ENCODE results near the gene SPX. TPM values are rescaled to one million over a fixed set of nuclear protein-coding genes. Genes with fewer than 3 reads are reported as not detected.

SPX gene
- total RNA-seq, 2 donors from 2014 or later = not detected

GRCh38 chr12:21571046-21571445 is 45.0 kb downstream of the SPX start:
- intact Hi-C loops (cut with DNase I) = no loop called here
- DNase-seq (ENCODE audit: low spot score) = no peak

GRCh38 chr12:21573733-21574358 is 47.8 kb downstream of the SPX start:
- intact Hi-C loops (cut with DNase I) = no loop called here
- DNase-seq (ENCODE audit: low spot score) = no peak

GRCh38 chr12:21576431-21576830 is 50.3 kb downstream of the SPX start:
- no peak for DNase-seq (ENCODE audit: low spot score)
- intact Hi-C loops (cut with DNase I) = no loop called here

- intact Hi-C loops (cut with DNase I) = no loop called here
- DNase-seq (ENCODE audit: low spot score) = no peak
These were observed 51.4 kb downstream of the SPX start for GRCh38 chr12:21577516-21577915.

GRCh38 chr12:21580748-21581516 is 54.8 kb downstream of the SPX start:
- intact Hi-C loops (cut with DNase I) = no loop called here
- no peak for DNase-seq (ENCODE audit: low spot score)

Other genes with a start within 250 kb of the SPX start
- not detected for gene SLCO1A2, start 191.4 kb upstream of the SPX start, total RNA-seq
- not detected for gene IAPP, start 153.4 kb upstream of the SPX start, total RNA-seq
- 10 to 100 TPM; 22.4 to 23.8 TPM for gene PYROXD1, start 88.6 kb upstream of the SPX start, total RNA-seq
- gene RECQL, start 24.7 kb upstream of the SPX start, total RNA-seq = 10 to 100 TPM; 41.2 to 50.4 TPM
- gene GOLT1B, start 24.5 kb upstream of the SPX start, total RNA-seq = 10 to 100 TPM; 38.5 to 48.7 TPM
- gene GYS2, start 78.6 kb downstream of the SPX start, total RNA-seq = not detected
- 100 to 1,000 TPM; 298 to 315 TPM for gene LDHB, start 131.5 kb downstream of the SPX start, total RNA-seq
- gene KCNJ8, start 248.4 kb downstream of the SPX start, total RNA-seq = 10 to 100 TPM; 30.9 to 32.0 TPM